Measurements from ENCODE around the gene BORCS5.

BORCS5 gene

DNA sequence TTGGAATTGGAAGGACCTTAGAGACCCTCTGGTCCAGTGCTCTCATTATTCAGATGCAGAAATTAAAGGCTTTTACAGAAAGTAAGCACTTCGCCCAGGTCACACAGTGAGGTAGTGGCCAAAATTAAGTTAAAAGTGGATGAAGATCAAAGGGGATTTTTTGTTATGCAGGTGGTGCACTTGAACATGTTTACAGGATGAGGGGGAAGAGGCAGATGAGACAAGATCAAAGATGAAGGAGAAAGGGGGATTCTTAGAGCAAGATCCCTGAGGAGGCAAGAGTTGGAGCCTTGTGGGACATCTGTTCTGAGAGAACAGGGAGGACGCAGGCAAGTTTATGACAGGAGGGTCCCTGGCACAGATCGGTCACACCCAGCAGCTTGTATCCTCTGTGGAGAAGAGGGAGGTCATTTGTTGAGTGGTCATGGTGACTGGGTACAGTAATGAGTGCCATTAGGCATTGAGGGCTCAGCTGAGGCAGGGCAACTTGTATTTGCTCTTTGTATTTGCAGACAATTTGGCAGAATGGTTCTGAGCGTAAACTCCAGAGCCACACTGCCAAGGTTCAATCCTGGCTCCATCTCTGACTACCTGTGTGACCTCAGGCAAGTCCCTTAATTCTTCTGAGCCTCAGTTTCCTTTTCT, 84.0 kb downstream of the BORCS5 start:
- no peak for DNase-seq

DNA sequence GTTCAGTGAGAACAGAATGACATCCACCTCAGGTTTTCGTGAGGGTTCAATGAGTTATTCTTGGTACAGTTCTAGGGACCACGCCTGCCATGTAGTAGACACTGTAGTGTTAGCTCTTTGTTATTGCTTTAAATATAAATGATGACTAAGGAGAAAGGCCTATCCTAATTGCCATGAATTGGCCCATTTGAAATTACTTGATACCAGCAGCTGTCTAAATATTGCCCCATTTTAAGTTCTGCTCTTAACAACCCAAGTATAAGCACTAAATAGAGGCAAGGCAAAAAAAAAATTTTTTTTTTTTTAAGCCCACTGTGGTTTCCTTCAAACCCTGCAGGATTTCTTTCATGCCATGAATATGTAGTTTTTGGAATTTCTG, 84.5 kb downstream of the BORCS5 start:
- no peak for DNase-seq

DNA sequence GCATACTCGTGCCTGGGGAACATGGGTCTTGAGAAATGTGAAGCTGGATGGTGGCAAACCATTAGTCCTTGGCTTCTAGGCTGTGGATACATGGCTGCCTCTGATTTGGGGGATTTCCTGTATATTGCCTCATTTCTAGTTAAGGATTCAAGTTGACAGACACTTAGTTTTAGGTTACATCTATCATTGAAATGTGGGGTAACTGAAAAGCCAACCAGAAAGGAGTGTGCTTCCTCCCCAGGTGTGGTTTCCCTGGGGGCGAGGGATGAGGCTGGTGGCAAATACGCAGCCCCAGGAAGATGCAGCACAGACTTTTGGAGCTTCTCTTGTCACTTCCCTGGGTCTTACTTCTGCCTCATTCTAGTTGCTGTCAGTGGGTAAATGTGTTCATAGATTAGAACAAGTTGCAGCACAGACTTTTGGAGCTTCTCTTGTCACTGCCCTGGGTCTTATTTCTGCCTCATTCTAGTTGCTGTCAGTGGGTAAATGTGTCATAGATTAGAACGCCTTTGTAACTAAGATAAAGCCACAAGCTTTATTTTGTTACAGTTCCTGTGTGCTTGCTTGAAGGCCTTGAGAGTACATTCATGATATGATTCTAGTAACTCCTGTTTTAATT, 85.1 kb downstream of the BORCS5 start:
- no peak for DNase-seq

DNA sequence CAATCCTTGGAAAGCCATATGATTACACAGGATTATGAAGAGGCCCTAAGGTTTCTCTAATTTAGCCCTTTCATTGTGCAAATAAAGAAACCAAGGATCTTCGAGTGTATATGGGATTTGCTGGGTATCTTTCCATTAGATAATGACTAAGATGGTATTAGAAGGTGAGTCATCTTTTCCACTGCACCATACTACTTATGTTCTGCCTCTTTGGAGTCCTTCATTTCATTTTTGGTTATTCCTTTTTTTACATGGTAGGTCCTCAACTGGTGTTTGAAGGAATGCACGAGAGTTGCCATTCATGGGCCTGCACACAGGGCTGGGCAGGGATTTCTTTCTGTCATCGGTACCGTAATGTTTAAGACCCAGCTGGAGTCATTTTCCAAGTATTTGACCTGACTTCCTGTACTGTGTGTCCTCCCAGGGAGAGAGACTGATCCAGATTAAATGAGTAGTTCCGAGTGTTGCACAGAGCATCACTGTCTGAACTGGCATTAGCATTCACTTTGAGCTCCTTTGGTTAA, 85.7 kb downstream of the BORCS5 start:
- no peak for DNase-seq

DNA sequence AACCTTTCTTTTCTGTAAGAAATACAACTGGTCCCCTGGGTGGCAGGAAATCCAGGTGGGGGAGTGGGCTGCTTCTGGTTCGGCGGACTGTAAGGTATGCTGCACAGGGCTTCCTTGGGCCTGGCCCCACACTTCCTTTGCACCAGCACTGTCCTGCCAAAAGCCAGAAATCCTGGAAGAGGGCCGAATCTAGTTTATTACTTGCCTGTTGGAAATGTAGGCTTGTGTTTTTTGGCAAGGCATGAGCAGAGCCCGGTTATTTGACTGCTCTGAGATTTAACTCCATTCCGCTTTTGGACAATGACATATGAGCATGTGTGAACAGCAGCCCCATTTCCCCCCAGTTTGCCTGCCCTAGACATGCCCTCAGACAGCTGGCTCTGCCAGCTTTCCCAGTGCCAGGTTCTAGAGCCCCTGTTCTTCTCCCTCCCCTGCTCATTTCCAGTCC, 86.6 kb downstream of the BORCS5 start:
- DNase-seq, result no peak

DNA sequence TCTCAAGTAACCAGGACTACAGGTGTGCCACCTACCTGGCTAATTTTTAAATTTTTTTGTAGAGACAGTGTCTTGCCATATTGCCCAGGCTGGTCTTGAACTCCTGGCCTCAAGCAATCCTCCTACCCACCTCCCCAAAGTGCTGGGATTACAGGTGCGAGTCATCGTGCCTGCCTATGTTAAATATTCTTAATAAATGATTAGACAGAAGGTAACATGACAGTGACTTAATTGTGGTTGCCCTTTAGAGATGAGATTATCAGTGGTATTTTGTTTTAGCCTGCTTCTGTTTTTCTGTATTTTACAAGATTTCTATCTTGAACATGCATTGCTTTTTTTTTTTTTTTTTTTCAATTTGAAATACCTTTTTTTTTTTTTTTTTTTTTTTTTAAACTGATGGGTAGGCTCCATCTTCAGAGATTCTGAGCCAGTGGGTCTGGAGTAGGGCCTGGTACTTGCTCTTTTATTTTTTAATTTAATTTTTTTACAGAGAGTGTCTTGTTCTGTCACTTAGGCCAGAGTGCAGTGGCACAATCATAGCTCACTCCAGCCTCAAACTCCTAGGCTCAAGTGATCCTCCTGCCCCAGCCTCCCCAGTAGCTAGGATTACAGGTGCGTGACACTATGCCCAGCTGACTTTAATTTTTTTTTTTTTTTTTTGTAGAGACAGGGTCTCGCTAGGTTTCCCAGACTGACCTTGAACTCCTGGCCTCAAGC, 88.4 kb downstream of the BORCS5 start:
- DNase-seq, result no peak

DNA sequence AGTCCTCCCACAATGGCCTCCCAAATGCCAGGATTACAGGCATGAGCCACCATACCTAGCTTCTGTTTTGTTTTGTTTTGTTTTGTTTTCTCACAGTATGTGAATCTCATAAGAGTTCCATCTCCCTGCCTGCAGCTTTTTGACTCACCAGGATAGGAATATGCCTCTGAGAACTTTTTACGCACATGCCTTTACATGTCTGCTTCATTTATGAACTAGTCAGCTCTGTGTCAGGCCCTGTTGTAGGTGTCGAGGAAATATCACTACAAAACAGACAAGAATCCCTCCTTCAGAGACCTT, 89.0 kb downstream of the BORCS5 start:
- no peak for DNase-seq

DNA sequence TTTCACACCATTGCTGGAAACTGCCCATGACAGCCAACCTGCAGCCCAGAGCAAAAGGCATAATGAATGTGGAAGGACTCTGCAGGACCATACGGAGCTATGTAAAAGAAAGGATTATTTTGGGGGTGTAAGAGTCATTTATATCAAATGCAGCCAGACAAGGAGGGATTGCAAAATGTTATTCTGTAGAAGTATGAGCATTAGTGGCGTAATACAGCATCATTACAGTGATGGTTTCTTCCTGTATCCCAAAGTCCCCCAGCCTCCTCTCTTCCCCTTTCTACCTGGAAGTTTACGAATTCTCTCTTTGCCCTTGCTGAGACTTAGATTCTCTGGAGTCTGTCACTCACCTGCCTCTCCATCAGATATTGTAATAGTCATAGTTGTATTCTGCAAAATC, 89.9 kb downstream of the BORCS5 start:
- DNase-seq, result no peak

DNA sequence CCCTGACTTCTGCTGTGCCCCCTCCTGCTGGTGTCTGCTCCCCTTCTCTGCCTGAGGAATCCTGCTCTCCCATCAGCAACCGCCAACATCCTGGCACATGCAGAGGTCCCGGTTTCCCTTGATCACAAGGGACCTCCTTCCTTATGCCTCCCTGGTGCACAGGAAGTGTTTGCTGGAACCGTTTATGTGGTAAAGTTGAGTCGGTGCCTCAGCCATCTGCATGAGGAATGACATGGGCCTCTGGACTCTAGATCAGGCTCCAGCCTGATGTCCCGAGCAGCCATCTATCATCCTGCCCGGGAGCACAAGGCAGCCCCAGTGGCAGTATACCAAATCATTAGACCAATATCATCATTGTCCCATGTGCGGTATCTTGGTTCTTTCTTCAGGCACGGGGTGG, 90.4 kb downstream of the BORCS5 start:
- no peak for DNase-seq

DNA sequence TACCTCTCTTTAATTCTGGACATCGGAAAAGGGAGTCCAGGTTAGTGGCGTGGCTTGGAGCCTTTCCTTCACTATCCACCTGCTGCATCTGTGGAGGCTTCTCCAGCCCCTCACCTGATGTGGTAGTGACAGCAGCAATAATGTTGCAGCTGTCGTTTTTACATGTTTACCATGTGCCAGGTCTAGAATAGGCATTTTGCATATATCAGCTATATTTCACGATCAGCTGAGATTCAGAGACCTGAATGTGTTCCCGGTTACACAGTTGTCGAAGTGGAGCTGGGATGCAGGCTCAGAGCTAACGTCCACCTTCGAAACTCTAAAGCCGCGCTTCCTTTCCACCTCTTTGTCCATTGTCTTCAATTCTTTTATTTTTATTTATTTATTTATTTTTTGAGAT, 91.0 kb downstream of the BORCS5 start:
- no peak for DNase-seq

DNA sequence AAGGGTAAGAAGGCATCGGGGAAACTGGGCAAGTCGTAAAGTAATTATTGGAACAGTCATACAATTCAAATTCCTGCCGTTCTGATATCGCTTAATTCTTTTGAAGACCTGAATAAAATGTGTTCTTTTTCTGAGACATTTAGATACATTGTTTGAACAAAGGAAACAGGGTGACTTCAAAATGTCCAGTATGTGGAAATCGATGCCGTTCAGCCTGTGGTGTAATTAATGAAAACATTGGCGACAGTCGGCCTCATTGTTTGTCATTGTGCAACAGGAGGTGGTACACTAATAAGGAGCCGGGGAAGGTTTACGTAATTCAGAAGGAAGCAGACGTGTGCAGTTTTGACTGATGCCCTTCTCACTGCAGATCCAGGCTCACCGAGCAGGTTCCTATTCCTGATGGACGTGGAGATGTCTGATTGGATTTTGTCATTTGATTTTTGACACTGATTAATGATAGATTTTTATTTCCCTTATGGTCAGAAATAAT, 92.7 kb downstream of the BORCS5 start:
- DNase-seq, result no peak

DNA sequence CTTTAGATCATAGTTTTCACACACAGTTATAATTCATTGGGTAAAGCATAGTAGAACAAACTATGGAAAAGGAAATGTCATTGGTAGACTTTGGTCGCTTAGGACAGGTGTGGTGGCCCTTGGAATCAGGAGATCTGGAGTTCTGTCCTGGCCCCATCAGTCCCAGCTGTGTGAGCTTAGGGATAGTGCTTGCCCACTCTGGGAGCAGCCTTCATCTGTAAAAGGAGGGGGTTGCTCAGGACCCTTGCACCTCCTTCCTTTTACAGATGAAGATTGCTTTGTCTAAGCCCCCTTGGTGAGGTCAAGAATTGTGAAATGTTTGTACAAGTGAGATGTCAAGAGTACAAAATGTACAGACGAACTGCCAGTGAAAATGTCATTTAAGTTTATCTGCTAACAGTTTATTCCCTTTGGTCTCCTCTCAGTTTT, 93.2 kb downstream of the BORCS5 start:
- no peak for DNase-seq

DNA sequence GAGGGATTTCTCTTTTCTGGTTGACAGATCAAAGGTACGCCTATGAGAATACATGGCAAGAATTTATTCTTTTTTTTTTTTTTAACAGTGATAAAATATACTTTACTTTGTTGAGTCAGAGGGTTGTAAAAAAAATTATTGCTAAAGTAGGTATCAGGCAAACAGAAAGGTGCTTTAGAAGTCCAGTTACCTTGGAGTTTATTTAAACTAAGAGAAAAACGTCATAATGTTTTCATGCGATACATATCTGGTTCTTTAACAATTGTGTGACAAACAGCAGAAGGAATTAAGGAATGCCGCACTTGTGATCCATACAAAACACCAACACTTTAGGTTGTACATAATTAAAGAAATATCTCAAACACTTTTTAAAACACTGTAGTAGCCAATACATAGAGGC, 94.2 kb downstream of the BORCS5 start:
- no peak for DNase-seq

DNA sequence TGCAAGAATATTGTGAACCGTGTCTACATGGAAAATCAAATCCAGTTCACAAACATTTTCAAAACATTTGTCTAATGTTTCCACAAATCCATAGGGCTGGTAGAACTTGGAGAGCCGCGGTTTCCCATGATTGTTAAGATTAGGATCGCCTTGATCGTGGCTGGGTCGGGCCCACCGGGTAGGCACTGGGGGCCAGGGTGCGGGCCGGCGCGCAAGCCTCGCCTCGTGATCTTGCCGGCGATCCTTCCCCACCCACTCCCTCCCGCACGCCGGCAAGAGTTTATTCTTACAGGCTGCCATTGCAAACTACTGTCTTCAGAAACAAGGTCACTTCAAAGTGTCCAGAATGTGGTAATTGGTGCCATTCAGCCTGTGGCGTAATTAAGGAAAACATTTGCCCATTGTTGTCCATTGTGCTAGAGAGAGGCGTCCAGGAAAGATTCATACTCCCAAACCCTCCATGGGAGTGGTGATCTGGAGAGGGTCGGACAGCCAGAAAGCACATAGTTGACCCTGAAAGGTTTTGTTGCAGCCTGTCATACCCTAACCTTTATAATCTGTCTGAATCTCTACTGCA, 95.5 kb downstream of the BORCS5 start:
- no peak for DNase-seq

DNA sequence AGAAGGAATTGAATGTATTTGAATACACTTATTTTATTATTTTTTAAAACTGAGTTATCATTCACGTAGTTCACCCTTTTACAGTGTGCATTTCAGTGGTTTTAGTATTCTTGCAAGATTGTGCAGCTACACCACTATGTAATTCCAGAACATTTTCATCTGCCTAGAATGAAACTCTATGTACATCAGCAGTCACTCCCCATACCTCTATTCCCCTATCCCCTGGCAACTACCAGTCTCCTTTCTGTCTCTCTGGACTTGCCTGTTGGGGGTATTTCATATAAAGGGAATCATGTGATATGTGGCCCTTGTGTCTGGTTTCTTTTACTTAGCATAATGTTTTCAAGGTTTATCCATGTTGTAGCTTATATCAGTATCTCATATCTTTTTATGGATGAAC, 96.8 kb downstream of the BORCS5 start:
- no peak for DNase-seq

DNA sequence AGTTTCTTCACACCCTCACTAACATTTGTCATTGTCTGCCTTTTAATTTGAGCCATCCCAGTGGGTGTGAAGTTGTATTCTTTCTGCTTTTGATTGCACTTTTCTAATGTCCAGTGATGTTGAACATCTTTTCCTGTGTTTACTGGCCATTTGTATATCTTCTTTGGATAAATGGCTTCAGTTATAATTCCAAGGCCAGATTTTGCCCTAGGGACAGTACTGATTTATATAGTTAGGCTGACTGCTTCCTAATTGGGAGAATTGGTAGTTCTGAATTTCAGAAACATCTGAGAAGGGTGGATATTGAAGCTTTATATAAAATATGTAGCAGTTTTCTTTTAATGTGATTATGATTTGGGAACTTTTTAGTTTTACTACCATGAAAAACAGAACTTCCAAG, 97.4 kb downstream of the BORCS5 start:
- DNase-seq, result no peak

DNA sequence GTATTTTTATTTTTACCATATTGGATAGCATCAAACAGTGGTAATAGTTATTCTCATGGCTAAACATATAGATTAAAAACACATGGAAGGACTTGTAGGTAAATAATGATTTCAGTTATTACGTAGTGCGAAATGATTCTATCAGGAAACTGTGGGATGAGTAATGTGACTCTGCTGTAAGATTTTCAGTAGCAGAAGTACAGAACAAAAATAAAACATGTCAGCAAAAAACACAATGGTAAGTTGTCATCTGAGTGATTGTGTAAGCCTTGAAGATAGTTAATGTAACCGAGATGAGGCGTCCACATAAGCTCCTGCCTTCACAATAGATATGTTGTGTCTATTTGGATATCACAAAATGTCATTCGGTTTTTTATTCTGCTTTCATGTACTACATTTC, 99.8 kb downstream of the BORCS5 start:
- no peak for DNase-seq

DNA sequence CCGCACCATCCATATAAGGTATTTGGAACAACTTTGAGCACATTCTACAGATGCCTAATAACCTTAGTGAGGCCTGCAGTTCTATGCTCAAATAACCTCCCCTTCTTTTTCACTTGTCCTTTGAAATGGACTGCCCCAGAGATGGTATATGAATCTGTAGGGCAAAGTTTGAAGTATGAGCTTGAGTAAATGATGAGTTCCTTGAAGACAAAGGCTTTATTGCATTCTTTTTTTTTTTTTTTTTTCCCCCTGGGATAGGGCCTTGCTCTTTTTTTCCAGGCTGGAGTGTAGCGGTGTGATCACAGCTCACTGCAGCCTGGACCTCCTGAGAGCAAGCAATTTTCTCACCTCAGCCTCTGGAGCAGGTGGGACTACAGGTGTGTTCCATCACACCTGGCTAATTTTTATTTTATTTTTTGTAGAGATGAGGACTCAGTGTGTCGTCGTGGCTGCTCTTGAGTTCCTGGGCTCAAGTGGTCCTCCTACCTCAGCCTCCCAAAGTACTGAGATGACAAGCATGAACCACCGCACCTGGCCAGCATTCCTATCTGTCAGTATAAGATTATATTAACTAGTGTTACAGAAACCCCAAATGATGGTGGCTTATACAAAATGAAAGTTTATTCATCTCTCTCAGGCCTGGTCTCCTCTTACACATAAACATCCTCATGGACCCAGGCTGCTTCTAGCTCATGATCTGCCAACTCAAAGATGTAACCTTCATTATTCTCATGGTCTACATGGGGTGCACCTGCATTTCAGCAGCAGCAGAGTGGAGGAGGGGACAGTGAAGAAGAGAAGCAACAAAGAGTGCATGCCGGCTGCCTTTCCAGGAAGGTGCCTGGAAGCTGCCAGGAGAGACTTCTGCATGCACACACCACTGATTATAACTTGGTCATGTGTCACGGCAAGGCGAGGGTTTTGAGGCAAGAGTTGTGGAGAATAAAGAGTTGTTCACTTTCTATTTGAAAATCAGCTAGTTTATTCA, 104.4 kb downstream of the BORCS5 start:
- no peak for DNase-seq

DNA sequence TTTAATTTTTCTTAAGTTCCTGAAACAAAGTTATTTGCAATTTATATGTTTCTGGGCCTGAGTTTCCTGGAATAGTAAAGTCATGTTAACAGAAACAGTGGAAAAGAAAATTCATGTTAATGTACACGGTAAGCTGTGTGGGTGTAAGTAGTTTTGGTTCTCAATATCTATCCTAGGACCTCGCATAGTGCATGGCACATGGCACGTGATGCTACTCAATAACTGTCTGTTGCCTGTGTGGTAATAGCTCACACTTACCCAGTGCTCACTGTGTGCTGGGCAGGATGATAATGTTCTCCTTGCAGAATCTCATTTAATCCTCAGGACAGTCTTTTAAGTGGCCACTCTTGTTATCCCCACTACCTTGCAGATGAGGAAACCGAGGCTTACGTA, 105.0 kb downstream of the BORCS5 start:
- DNase-seq, result no peak

DNA sequence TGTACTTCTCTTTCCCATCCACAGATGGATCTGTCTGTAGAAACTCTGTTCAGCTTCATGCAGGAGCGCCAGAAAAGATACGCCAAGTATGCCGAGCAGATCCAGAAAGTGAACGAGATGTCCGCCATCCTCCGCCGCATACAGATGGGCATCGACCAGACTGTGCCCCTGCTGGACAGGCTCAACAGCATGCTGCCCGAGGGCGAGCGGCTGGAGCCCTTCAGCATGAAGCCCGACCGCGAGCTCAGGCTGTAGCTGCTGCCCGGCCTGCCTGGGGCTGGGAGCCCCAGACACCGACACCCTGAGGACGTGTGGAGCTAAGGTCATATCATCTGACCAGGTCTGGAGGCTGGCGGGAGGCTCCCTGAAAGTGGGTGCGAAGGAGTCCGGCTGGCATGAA, 108.6 kb downstream of the BORCS5 start:
- DNase-seq, result no peak

DNA sequence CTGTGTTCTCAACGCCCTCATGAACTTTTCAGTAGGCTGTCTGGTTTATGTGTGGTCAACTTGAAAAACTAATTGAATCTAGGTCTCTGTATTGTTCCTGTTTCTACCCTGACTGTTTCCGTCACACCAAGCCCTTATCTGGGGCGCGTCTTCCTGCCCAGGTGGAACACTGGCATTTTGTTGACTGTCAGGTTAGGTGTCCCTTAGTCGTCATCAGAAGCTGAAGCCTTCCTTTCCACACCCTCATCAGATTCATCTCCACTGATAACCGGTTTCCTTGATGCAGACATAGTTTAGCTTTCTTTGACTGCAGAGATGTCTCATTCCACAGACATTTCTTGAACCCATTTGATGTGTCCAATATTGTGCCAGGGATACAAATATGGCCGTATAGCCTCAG, 109.3 kb downstream of the BORCS5 start:
- DNase-seq, result no peak

DNA sequence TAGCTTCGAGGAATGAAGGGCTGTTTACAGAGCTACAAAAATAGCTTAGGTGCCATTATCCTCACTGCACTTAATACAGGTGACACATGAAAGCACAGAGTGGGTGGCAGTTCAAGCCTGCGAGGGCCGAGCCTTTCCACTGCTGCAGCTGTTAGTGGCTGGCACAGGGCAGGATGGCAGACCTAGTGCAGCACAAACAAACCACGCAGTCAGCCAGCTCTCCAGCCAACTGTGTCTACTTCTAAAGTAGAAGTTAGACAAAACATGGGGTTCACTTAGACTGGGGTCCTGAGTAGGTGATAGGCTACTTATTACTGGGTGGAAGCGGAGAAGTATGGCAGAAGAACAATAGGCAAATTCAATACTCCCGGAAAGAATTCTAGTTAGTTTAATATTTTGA, 110.4 kb downstream of the BORCS5 start:
- DNase-seq, result no peak

Data from NCI-H2171 (cell line).